Measurements from ENCODE around the gene ACADVL.

DNA sequence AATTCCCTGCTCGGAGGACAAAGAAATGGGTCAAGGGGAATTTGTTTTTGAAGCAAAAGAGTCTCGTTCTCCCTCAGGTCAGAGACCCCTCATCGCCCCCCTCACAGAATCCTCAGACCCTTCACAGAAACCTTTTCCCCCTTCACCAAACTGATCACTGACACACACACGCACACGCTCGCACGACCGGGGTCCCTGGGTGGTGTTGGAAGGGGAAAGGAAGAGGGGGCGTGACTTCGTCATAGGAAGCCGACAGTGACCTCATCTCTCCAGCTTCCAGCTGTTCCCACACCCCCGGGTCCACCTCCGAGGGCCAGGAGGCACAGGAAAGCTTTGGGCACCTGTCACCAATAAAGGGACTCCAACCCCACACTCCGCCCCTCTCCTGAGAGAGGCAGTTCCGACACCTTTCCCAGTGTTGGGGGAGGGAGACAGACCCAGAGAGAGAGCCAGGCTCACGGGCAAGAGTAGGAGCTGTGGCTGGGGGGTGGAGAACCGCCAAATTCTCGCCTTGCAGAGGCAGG, 41.7 kb upstream of the ACADVL start:
- TF ChIP-seq POLR2A (IDR thresholded peaks at IDR 0.05), result no peak
- TF ChIP-seq EP300 (IDR thresholded peaks at IDR 0.05), result no peak
- TF ChIP-seq, protein P1, sequence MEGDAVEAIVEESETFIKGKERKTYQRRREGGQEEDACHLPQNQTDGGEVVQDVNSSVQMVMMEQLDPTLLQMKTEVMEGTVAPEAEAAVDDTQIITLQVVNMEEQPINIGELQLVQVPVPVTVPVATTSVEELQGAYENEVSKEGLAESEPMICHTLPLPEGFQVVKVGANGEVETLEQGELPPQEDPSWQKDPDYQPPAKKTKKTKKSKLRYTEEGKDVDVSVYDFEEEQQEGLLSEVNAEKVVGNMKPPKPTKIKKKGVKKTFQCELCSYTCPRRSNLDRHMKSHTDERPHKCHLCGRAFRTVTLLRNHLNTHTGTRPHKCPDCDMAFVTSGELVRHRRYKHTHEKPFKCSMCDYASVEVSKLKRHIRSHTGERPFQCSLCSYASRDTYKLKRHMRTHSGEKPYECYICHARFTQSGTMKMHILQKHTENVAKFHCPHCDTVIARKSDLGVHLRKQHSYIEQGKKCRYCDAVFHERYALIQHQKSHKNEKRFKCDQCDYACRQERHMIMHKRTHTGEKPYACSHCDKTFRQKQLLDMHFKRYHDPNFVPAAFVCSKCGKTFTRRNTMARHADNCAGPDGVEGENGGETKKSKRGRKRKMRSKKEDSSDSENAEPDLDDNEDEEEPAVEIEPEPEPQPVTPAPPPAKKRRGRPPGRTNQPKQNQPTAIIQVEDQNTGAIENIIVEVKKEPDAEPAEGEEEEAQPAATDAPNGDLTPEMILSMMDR (IDR thresholded peaks at IDR 0.05), result no peak
- no peak for TF ChIP-seq POLR2AphosphoS5 (IDR thresholded peaks at IDR 0.05)

Measured in upper lobe of left lung (tissue), 4 donors.